Spinal cord (tissue), 10 donors: ENCODE results near the gene PTPN14. TPM values are rescaled to one million over a fixed set of nuclear protein-coding genes. Genes with fewer than 3 reads are reported as not detected.

Source experiments
- DNase-seq, 6 donors: peaks; one replicate each; pipeline versions ENCODE4 v3.0.0 to v3.0.0-alpha.2; 2013 to 2015; ENCODE audit warnings: low spot score in 6 of 6, low read depth in 4 of 6
- H3K27ac ChIP-seq: one replicate; pipeline ENCODE4 v1.5.1; 2013; ENCODE audit warnings: low read depth, low read length, control low read depth
- H3K27me3 ChIP-seq: one replicate; pipeline ENCODE4 v1.6.1; 2013; ENCODE audit warnings: low read length; ENCODE audit not compliant: control insufficient read depth, insufficient read depth
- H3K36me3 ChIP-seq: one replicate; pipeline ENCODE4 v1.6.1; 2013; ENCODE audit warnings: low read length; ENCODE audit not compliant: control insufficient read depth, insufficient read depth
- H3K4me1 ChIP-seq: one replicate; pipeline ENCODE4 v1.6.1; 2013; ENCODE audit warnings: low read length; ENCODE audit not compliant: control insufficient read depth, insufficient read depth
- H3K4me3 ChIP-seq: one replicate; pipeline ENCODE4 v1.5.1; 2013; ENCODE audit warnings: low read depth, low read length, control low read depth
- H3K9me3 ChIP-seq: one replicate; pipeline ENCODE4 v1.6.1; 2013; ENCODE audit warnings: low read length; ENCODE audit not compliant: control insufficient read depth, insufficient read depth
- whole genome bisulfite sequencing: methylation state at CpG from one replicate; pipeline ENCODE4 v1.1.5; 2013; ENCODE audit warnings: missing lambda C conversion rate; ENCODE audit not compliant: insufficient coverage; 5-methylcytosine and 5-hydroxymethylcytosine counted together
- polyA plus RNA-seq, 2 donors: library from polyadenylated mRNA; unstranded; fragments of 120-200 nt; gene quantifications; one replicate each; pipeline ENCODE4 v1.2.1, GENCODE V29; 2013; ENCODE audit not compliant: insufficient read length in 2 of 2
- total RNA-seq, 2 donors: library from RNA; depleted of rRNA in 1 of 2; stranded (reverse); fragments of 120-200 nt in 1 of 2; fragments of >200 nt in 1 of 2; gene quantifications; one replicate each; pipeline versions ENCODE4 v1.2.3 to v1.2.4, GENCODE V29; 2013 to 2014
- donor health status: healthy.

Gene PTPN14
- total and polyA plus RNA-seq, 4 donors: 9.0 to 18.3 (median 13.3) TPM

DNA sequence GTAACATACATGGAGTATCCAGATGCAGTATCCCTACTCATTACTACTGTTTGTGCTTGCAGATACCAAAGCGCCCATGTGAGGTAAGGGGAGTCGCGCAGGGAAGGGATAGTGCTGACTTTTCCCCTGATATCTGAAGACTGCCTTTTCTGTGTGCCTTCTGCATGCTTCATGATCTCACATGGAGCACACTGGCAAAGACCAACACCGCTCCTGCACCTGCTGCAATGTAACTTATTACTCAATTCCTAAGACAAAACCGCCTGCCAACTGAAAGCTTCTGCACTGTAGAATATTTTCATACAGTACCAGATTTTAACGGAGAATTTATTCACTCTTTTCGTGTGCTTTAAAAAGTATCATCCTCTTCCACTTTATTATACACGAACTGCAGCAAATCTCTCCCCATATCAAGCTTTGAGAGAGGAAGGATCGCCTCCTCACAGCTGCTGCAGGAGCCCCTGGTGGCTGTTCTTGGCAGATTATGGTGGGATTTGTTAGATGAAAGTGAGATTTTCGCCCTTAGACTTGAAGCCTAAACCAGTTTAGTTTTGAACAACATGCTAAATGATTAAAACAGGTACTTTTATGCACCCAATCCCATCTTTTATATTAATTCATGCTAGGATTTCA is 99.1 kb downstream of the PTPN14 start:
- 87% methylated on average over 4 of the region's 10 CpGs for WGBS
- H3K4me1 ChIP-seq: no peaks in the 10 kb centered on the region
- no peaks in the 10 kb centered on the region for H3K9me3 ChIP-seq
- H3K4me3 ChIP-seq: no peak overlapping the region
- H3K36me3 ChIP-seq: no peaks in the 10 kb centered on the region
- H3K27me3 ChIP-seq: no peaks in the 10 kb centered on the region
- DNase-seq: peak in 2 of 6 donors; percentile 22 to 77
- H3K27ac ChIP-seq: no peak overlapping the region

- Histone ChIP-seq H3K9me3 (no peaks in the 10 kb centered on the region), H3K4me1 (peaks cover 5% of the 10 kb centered on the region), H3K27ac (no peak overlapping the region), H3K27me3 (no peaks in the 10 kb centered on the region), H3K36me3 (no peaks in the 10 kb centered on the region), H3K4me3 (no peak overlapping the region)
- WGBS: 93% methylated on average over 3 of the region's 4 CpGs
- no peak for DNase-seq
Observed at GRCh38 chr1:214451596-214451995, 99.8 kb downstream of the PTPN14 start.

DNA sequence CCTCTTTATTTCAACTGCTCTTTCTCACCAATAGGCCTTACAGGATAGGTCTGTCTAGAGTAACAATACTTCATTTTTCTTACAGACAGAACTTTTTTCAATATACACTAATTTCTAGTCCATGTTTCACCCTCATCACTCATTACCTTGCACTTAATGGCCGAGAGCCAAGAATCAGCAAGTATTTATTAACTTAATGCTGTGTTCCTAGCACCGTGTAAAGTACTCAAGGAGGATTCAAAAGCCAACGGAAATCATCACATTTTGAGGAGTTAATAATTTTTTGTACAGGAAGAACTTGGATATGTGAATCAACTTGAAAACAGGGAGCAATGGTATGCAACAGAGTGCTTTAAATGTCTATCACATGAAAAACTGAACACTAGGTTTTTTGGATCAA is 102.0 kb downstream of the PTPN14 start:
- H3K4me1 ChIP-seq: peaks cover 5% of the 10 kb centered on the region

GRCh38 chr1:214448536-214448935 is 102.9 kb downstream of the PTPN14 start:
- Histone ChIP-seq H3K9me3 (no peaks in the 10 kb centered on the region), H3K4me3 (no peak overlapping the region), H3K27ac (no peak overlapping the region), H3K4me1 (peaks cover 5% of the 10 kb centered on the region), H3K27me3 (no peaks in the 10 kb centered on the region), H3K36me3 (no peaks in the 10 kb centered on the region)
- no peak for DNase-seq
- 100% methylated on average over 1 of the region's 2 CpGs for WGBS

More for the DNA sequence above, 102.0 kb downstream of the PTPN14 start:
- WGBS: 90% methylated on average over 2 of the region's 3 CpGs
- Histone ChIP-seq H3K27me3 (no peaks in the 10 kb centered on the region), H3K36me3 (no peaks in the 10 kb centered on the region), H3K9me3 (no peaks in the 10 kb centered on the region), H3K27ac (no peak overlapping the region), H3K4me3 (no peak overlapping the region)
- no peak for DNase-seq

DNA sequence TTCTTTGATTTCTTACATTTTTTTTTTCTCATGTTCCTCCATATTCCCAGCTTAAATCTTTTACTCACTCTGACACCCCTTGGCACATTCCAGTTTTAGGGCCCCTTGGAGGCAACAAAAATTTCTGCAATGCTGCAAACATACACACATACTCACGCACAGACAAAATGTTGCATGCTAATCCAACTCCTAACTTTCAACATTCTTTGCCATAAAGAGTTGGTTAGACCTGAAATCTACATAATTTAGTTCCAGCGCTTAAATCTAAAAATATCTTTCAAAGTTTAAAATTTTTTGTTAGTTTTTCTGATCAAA is 103.9 kb downstream of the PTPN14 start:
- no peak overlapping the region for H3K4me3 ChIP-seq
- no peak overlapping the region for H3K27ac ChIP-seq
- WGBS: 100% methylated on average over 1 of the region's 2 CpGs
- peaks cover 5% of the 10 kb centered on the region for H3K4me1 ChIP-seq
- no peak for DNase-seq
- no peaks in the 10 kb centered on the region for H3K36me3 ChIP-seq
- H3K9me3 ChIP-seq: no peaks in the 10 kb centered on the region
- no peaks in the 10 kb centered on the region for H3K27me3 ChIP-seq

DNA sequence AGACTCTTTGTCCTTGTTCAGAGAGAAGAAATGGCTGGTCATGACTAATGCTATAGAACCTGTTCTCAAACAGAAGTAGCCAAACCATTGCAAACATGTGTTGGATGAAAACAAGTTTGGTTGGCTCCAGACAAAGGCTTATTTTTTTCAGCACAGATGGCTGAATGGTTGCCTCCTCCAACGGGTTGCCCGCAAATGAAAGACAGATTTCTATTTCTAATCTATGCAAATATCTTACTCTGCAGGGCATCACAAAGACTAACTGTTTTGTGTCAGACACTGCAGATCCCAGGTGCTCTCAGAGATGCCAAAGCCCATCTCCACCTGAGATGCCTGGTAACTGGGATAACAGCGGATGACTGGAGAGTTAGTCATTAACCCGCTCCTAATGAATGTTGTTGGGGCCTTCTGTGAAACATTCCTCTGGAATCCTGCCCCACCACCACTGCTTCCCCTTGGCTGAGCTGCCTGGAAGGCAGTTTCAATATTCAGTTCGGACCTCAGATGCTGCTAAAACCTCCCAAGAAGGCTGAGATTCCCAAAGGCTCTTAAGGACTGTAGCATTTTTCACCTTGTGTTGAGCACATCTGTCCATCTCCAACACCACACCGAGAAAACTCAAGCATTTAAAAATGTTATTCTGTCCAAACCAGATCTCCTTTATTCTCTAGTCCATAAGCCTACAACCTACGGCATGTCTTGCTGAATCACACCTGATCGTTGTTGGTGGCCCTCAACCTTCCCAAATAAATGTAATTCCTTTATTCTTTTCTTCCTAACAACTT is 104.4 kb downstream of the PTPN14 start:
- WGBS: 62% methylated on average over 6 of the region's 8 CpGs
- Histone ChIP-seq H3K27me3 (no peaks in the 10 kb centered on the region), H3K4me1 (peaks cover 5% of the 10 kb centered on the region), H3K36me3 (no peaks in the 10 kb centered on the region), H3K9me3 (no peaks in the 10 kb centered on the region), H3K4me3 (no peak overlapping the region), H3K27ac (peak overlapping the region; percentile 26)
- peak in 2 of 6 donors; percentile 30 to 53 for DNase-seq

GRCh38 chr1:214445831-214446614 is 105.4 kb downstream of the PTPN14 start:
- Histone ChIP-seq H3K4me1 (peaks cover 5% of the 10 kb centered on the region), H3K27me3 (no peaks in the 10 kb centered on the region), H3K9me3 (no peaks in the 10 kb centered on the region), H3K4me3 (no peak overlapping the region), H3K27ac (peak overlapping the region; percentile 81), H3K36me3 (no peaks in the 10 kb centered on the region)
- peak in 1 of 6 donors; percentile 22 for DNase-seq
- WGBS: no CpG with 5 or more reads among the region's 2 CpGs

- 75% methylated on average over 2 of the region's 3 CpGs for WGBS
- DNase-seq: no peak
- Histone ChIP-seq H3K4me1 (peaks cover 5% of the 10 kb centered on the region), H3K4me3 (no peak overlapping the region), H3K27me3 (no peaks in the 10 kb centered on the region), H3K36me3 (no peaks in the 10 kb centered on the region), H3K9me3 (no peaks in the 10 kb centered on the region), H3K27ac (peak overlapping the region; percentile 81)
Observed at GRCh38 chr1:214445199-214445598, 106.2 kb downstream of the PTPN14 start.

DNA sequence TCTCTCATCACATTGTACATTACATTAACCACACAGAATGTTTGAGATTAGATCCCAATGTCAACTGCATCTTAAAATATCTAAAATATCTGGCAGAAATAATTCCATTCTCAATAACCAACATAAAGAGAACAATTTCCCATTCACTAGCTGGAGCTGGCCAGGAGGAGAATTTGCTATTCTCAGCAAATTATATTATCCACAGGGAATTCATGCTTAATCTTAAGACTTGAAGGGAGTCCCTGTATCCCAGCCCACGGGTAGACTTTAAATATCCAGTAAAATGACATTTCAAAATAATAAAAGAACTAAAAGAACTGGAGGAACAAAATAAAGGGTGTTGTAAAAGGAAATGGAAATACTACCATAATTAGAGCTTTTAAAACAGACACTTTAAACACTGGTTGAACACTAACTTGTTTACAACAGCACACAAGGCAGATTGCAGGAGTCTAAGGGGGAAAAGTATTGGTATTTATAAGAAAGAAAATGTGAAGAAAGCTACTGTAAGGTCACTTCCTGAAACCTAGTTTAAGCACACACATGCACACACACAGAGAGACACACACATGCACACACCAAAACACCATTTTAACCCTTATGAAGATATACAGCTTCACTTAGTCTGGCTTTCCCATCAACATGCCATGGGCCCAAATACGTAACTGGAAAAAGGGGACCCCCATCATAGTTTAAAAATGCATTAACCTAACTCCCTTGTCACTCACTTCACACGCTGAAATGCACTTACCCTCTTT is 107.0 kb downstream of the PTPN14 start:
- peak overlapping the region; percentile 81 for H3K27ac ChIP-seq
- H3K9me3 ChIP-seq: no peaks in the 10 kb centered on the region
- DNase-seq: no peak
- H3K27me3 ChIP-seq: no peaks in the 10 kb centered on the region
- H3K4me1 ChIP-seq: peaks cover 5% of the 10 kb centered on the region
- 60% methylated on average over 1 of the region's 3 CpGs for WGBS
- H3K4me3 ChIP-seq: no peak overlapping the region
- no peaks in the 10 kb centered on the region for H3K36me3 ChIP-seq
